GM18907 (cell line): Measurements from ENCODE around the gene BMI1.
"Not testable (repeated sequence)": the region's sequence is repeated elsewhere in the genome, so short reads cannot be mapped to it uniquely, and the experiment has no call there.

Experiments used
- ATAC-seq: cut with Tn5 transposase; IDR thresholded peaks from one replicate; pipeline ENCODE4 v1.9.1; 2021; ENCODE audit warnings: mild to moderate bottlenecking, moderate library complexity; ENCODE audit not compliant: unreplicated experiment

Gene BMI1

GRCh38 chr10:22338931-22339330 is 18.0 kb downstream of the BMI1 start:
- ATAC-seq: no peak

GRCh38 chr10:22339761-22340328 is 18.9 kb downstream of the BMI1 start:
- peak; percentile 2 for ATAC-seq

- peak; percentile 50 for ATAC-seq
Measured at GRCh38 chr10:22340329-22341189, 19.7 kb downstream of the BMI1 start.

- peak; percentile 17 for ATAC-seq
Measured at GRCh38 chr10:22341190-22341925, 20.5 kb downstream of the BMI1 start.

GRCh38 chr10:22341926-22342196 is 21.0 kb downstream of the BMI1 start:
- ATAC-seq: no peak

GRCh38 chr10:22342421-22342820 is 21.5 kb downstream of the BMI1 start:
- ATAC-seq: no peak

- no peak for ATAC-seq
Measured at GRCh38 chr10:22343731-22344130, 22.8 kb downstream of the BMI1 start.

- no peak for ATAC-seq
Measured at GRCh38 chr10:22344249-22344648, 23.4 kb downstream of the BMI1 start.

GRCh38 chr10:22344781-22345300 is 23.9 kb downstream of the BMI1 start:
- ATAC-seq: no peak

GRCh38 chr10:22345301-22346095 is 24.6 kb downstream of the BMI1 start, which contains the start of gene SPAG6:
Gene SPAG6 (plus strand): TSS chr10:22345496. CDS start chr10:22345612, 116 bp downstream.
- ATAC-seq: no peak

- ATAC-seq: no peak
Measured at GRCh38 chr10:22346096-22346661, 25.3 kb downstream of the BMI1 start.

GRCh38 chr10:22349755-22350154 is 28.9 kb downstream of the BMI1 start:
- ATAC-seq: no peak

- no peak for ATAC-seq
Measured at GRCh38 chr10:22351131-22351703, 30.3 kb downstream of the BMI1 start.

GRCh38 chr10:22356324-22356873 is 35.5 kb downstream of the BMI1 start:
- no peak for ATAC-seq

GRCh38 chr10:22357770-22358169 is 36.9 kb downstream of the BMI1 start:
- not testable (repeated sequence) for ATAC-seq

GRCh38 chr10:22363305-22363704 is 42.4 kb downstream of the BMI1 start:
- ATAC-seq: no peak

GRCh38 chr10:22364407-22365140 is 43.7 kb downstream of the BMI1 start:
- ATAC-seq: no peak

- ATAC-seq: peak; percentile 52
Measured at GRCh38 chr10:22365233-22365632, 44.3 kb downstream of the BMI1 start.
